NOMO-1 treated with DMSO at 0.1 percent for 48 hours (cell line): ENCODE measurements around the gene TMEM247.

Experiments used
- DNase-seq: peaks from one replicate; lab custom pipeline; 2025; ENCODE audit not compliant: unreplicated experiment; lab: John Stamatoyannopoulos, UW

The TMEM247 gene

GRCh38 chr2:46479265-46479664, at the start of gene TMEM247:
Gene TMEM247, plus strand, starts transcription at chr2:46479565.
- no peak for DNase-seq

GRCh38 chr2:46430413-46430812, 49.0 kb upstream of the TMEM247 start:
- no peak for DNase-seq

- no peak for DNase-seq
Observed at GRCh38 chr2:46430992-46431391, 48.4 kb upstream of the TMEM247 start.

GRCh38 chr2:46431481-46432235, 47.7 kb upstream of the TMEM247 start:
- DNase-seq = no peak

- no peak for DNase-seq
Observed at GRCh38 chr2:46434851-46435273, 44.5 kb upstream of the TMEM247 start.

GRCh38 chr2:46435353-46435752, 44.0 kb upstream of the TMEM247 start:
- DNase-seq = peak; percentile 29

GRCh38 chr2:46435796-46436360, 43.5 kb upstream of the TMEM247 start:
- DNase-seq = no peak

GRCh38 chr2:46436800-46437199, 42.6 kb upstream of the TMEM247 start:
- no peak for DNase-seq

GRCh38 chr2:46438102-46438501, 41.3 kb upstream of the TMEM247 start:
- DNase-seq = no peak

GRCh38 chr2:46438794-46439193, 40.6 kb upstream of the TMEM247 start:
- peak; percentile 82 for DNase-seq

GRCh38 chr2:46439582-46439981, 39.8 kb upstream of the TMEM247 start:
- DNase-seq = no peak

GRCh38 chr2:46441838-46442712, 37.3 kb upstream of the TMEM247 start:
- DNase-seq = no peak

- DNase-seq = no peak
Observed at GRCh38 chr2:46444732-46445131, 34.6 kb upstream of the TMEM247 start.

GRCh38 chr2:46445556-46445955, 33.8 kb upstream of the TMEM247 start:
- no peak for DNase-seq

- DNase-seq = no peak
Observed at GRCh38 chr2:46446871-46447568, 32.3 kb upstream of the TMEM247 start.

GRCh38 chr2:46447649-46448048, 31.7 kb upstream of the TMEM247 start:
- DNase-seq = no peak

- DNase-seq = no peak
Observed at GRCh38 chr2:46448111-46448510, 31.3 kb upstream of the TMEM247 start.

GRCh38 chr2:46448641-46449040, 30.7 kb upstream of the TMEM247 start:
- DNase-seq = no peak

- no peak for DNase-seq
Observed at GRCh38 chr2:46449700-46450099, 29.7 kb upstream of the TMEM247 start.

- DNase-seq = no peak
Observed at GRCh38 chr2:46451131-46451711, 28.1 kb upstream of the TMEM247 start.

- DNase-seq = no peak
Observed at GRCh38 chr2:46456789-46457188, 22.6 kb upstream of the TMEM247 start.
